Left lobe of liver (tissue), 2 donors: Measurements from ENCODE around the gene RMP24.

Experiments used
- ATAC-seq: fragments of 200-7000 bp; cut with Tn5 transposase; one replicate; pipeline ENCODE4 v1.9.1; 2020; ENCODE audit warnings: mild to moderate bottlenecking, moderate library complexity
- DNase-seq: peaks from one replicate; pipeline ENCODE4 v3.0.0-alpha.2; 2020; ENCODE audit warnings: low spot score
- donor health status: DM: no; HTN: no; CAD: no; lungs with moderate emphysema.
- donor health status: DM: no; HTN: yes; CAD: no.

Gene RMP24

DNA sequence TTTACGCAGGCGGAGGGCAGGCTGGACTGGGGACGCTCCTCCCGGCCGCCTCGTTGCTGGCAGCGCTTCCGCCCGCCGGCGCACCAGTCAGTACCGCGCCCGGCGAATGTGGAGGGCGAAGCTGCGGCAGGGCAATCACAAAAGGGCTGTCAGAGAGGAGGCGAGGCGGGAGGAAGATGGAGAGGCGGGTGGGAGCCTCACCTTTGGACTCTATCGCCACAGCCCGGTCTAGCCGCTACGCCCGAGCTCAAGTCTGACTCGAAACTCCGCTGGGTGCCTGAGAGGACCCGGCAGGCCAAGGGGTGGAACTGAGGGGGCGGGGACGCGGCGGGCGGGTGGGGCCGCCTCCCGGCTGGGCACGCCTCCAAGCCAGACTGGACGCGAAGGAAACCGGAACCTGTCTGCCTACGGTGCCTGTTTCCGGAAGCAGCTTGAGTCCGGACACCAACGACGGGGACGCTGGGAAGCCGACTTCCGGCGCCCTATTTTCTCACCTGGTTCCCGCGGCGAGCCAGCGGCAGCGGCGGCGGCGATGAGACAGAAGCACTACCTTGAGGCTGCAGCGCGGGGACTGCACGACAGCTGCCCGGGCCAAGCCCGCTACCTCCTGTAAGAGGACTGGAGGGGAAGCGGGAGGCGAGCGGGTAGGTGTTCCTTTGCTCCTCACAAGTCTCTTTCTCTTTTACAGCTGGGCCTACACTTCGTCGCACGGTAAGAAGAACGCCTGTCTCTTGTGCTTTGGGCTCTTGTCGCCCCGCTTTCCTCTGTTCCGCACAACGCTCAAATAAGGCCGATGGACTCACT lies at the start of gene RMP24:
Gene RMP24, plus strand, starts transcription at position 483 of the 804 bp plus-strand sequence.
- peak; percentile 97 for DNase-seq
- ATAC-seq: peak; percentile 94

DNA sequence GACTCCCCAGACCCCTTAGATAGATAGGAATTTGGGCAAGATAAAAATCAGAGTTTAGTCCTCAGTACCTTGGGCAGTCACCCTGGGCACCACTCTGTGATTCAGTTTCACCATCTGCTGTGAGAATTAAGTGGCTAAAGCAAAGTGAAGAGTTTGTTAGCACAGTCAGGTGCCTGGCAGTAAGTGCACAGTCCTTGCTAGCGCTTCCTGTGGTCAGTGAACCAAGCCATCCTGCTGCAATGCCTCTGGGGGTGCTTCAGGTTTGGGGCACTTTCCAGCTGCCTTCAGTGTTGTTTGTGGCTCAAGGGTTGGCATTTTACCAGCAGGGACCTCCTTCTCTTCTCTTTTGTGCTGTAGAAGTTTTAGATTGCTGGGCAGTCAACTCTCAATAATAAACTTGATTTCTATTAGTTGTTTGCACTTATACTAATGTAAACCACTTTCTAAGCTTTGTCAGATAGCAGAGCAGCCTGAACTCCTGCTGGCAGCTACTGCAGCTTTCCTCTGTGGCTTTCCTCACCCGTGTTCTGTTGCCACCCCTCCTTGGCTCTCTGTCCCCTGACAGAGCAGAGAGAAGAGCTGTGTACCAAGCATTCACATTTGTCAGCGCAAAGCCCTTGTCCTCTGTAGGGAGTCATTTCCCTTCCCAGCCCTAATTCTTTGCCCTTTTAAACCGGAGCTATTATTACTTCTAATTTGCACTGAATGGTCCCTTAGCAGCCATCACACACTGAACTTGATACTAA lies 48.4 kb upstream of the RMP24 start:
- ATAC-seq: no peak
- DNase-seq: no peak

DNA sequence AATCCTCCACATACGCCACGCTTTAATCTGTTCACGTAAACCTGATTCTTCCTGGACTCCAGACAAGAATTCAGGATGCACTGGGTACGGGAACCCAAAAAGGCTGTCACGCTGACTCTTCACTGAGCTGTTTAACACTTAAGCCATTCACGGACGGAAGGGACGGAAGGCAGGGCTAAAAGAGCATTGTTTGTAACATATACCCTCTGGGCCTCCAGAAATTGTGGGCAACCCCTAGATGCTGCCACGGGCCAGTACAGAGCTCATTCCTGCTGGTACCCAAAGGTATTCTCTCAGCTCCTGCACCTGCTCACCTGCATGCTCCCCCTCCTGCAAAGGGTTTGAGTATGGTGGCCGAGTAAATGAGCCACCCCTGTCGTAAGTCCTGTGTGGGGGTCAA lies 45.6 kb upstream of the RMP24 start:
- ATAC-seq (no peak), DNase-seq (no peak)

DNA sequence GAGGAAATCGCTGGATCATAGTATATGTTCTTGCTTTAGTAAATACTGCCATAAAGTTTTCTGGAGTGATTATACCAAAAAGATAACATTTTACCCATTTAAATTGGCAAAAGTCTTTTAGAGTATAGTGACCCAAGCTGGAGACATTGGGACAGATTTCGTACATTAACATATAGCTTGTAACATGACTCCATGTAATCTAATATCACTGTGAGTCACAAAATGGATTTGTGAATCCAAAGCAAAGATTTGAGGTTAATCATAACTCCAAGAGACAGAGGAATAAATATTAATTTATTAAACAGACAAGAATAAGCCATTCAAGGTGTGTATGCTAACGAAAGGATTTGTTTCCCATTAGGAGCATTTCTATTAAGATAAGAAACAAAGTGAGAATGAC lies 45.0 kb upstream of the RMP24 start:
- ATAC-seq: no peak
- no peak for DNase-seq

DNA sequence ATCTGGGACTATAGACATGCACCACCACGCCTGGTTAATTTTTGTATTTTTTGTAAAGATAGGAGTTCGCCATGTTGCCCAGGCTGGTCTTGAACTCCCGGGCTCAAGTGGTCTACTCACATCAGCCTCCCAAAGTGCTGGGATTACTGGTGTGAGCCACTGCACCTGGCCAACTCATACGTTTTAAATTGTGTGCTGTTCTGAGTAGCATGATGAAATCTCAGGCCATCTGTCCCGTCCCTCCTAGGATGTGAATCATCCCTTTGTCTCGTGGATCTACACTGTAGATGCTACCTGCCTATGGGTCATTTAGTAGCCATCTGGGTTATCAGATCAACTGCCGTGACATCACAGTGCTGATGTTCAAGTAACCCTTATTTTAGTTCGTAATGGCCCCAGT lies 38.5 kb upstream of the RMP24 start:
- ATAC-seq (no peak), DNase-seq (no peak)

DNA sequence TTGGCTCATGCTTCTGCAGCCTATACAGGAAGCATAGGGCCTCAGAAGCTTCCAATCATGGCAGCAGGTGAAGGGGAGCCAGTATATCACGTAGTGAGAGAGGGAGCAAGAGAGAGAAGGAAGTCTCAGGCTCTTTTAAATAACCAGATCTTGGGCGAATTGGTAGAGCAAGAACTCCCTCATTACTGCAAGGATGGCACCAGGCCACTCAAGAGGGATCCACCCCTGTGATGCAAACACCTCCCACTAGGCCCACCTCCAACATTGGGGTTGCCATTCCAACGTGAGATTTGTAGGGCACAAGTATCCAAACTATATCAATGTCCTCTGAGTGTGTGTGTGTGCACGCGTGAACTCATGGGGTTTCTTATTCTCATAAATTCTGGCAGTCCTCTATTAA lies 37.6 kb upstream of the RMP24 start:
- no peak for DNase-seq
- no peak for ATAC-seq

DNA sequence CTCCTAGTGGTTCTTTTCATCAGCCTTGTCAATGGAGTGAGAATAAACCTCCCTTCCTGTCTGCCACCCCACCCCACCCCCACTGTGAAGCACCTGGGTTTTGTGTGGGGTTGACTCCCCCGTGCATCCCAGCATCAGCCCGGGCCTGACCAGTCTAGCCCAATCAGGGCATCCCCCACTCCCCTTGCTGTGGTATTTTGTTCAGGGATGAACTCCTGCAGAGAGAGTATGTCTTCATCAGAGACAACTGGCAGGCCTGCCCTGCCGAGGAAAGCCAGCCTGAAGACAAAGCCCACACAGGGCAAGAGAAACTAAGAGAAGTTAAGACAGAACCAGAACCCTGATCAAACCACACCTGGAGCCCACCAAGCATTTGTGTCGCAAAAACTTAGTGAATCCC lies 36.7 kb upstream of the RMP24 start:
- no peak for DNase-seq
- ATAC-seq: no peak

DNA sequence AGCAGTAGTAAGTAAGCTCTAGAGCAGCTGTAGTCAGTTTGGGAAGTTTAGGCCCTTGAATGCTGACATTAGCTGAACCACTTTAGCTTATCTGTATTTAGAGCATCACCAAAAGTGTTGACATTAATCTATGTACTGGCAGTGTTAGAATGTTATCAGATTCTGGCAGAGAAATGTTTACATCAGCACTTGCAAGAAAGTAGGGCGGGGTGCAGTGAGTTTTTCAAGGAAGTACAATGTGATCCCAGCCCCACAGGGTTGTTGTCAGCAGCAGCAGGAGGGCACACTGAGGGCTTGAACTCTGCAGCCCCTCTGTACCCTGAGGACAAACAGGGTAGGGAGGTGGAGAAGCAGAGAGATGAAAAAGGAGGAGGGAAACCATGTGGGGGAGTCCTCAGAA lies 35.5 kb upstream of the RMP24 start:
- ATAC-seq (no peak), DNase-seq (no peak)

DNA sequence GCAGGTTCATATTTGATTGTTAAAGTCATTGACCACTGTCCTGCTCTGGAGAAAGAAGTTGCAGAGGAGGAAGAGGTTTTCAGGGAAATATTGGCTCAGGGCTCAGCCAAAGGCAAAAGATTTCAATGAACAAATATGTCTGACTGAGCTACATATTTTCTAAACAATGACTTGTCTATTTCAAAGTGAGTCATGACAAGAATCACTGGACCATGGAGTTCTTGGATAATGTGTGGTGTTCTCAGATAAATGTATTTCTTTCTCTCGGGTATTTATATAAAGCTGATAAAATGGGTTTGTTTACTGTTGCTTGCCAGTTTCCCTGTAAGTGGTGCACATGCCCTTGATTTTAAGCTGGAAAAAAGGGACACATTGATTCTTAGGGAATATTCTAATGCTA lies 34.3 kb upstream of the RMP24 start:
- no peak for DNase-seq
- ATAC-seq: no peak

DNA sequence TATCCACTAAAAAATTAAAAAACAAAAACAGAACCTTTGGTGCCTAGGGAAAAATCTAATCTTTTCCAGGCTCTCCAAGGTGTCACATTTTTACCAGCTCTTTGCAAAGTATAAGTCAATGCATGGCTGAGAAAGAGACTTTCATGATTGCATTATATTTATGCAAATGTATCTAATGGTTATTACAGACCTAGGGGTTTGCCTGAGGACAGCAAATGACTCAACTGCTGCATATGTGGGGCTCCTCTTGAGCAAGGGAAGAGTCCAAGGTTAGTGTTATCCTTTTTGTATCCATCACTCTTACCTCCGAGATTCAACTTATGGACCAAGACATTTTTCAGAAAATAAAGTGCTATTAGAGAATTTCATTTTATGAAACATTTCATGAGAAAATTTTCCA lies 33.9 kb upstream of the RMP24 start:
- ATAC-seq: no peak
- no peak for DNase-seq

DNA sequence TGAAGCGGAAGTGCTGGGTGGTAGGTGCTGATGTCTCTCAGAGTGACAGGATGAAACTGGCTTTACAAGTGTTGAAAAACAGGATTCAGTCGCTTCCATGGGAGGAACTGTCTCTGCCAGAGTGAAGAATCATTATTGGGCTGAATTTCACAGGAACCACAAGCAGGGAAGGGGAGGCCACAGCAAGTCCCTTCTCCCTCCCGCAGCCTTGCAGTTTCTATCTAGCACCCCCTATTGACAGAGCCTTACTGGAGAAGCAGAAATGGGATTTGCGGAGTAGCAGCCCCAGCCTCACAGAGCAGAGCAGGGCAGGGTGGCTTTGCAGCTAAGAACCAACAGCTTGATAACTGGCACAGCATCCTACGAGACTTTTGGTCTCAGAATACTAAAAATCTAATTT lies 33.3 kb upstream of the RMP24 start:
- ATAC-seq (no peak), DNase-seq (no peak)

DNA sequence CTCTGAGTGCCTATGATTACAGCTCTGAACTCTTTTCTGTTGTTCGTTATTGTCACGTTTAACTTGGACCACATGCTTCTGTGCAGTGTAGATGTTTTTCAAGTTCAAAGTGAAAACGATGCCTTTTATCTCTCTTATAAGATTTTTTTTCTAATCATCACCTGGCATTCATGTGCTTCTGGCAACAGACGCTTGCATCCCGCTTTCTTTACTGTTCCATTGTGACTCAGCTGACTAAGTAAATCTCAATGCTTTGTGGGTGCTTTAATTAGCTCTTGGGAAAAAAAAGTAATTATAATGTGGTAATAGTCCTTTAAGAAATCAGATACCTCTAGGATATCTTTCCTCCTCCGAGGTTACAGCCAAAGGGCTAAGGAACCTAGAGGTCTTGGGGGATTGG lies 31.2 kb upstream of the RMP24 start:
- DNase-seq (no peak), ATAC-seq (no peak)

DNA sequence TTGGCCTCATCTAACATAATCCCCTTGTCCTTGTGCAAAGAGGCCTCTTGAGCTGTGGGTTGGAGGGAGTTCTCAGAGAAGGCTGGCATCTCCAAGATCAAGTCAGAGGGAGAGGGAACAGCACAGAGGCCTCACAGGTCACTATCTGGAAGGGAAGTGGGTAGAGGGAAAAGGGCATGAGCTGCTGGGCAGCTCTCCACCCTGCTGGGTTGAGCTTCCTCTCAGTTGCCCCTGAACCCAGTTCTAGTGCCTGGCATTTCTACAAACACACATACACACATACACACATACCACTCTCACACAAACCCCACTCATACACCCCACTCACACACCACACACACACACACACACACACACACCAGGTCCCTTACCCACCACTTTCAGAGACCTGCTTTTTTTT lies 30.3 kb upstream of the RMP24 start:
- no peak for DNase-seq
- no peak for ATAC-seq

DNA sequence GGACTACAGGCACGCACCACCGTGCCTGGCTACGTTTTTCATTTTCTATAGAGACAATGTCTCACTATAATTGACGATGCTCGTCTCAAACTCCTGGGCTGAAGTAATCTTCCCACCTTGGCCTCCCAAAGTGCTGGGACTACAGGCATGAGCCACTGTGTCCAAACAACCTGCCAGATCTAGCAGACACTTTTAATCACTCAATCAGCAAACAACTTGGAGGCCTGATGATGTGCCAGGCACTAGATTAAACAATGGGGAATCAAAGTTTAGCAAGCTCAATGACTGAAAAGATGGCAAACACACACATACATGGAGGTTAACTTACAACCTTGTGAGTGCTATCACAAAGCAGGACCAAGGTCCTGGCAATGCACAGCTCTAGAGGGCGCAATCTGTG lies 29.8 kb upstream of the RMP24 start:
- DNase-seq (no peak), ATAC-seq (no peak)

DNA sequence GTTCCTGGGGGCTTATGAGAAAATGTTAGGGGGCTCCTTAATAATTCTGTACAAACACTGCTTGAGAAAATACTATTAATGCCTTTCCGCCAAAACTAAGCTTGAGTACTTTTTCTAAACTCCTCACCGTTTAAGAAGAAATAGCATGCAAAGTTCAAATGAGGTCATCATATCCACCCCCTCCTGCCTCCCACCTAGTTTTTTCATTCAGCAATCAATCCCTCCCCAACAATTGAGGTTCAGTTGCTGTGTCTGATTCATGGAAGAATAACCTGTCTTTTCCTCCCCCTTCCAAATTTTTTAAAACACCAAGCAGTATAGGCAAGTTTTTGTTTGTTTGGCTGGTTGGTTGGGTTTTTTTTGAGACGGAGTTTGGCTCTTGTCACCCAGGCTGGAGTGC lies 24.4 kb upstream of the RMP24 start:
- DNase-seq (no peak), ATAC-seq (no peak)

DNA sequence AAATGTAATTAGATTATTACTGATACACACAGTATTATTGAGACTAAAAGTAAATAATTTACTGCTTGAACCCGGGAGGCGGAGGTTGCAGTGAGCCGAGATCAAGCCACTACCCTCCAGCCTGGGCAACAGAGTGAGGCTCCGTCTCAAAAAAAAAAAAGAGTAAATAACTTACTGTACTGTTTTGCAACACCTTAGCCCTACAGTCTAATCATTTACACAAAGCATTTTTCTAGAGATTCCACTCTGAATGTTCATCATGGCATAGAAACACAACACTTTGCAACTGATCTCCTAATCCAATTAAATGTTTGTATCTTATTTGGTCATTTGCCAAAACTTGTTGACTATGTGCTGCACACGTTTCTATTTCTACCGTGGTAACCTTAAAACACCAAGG lies 23.4 kb upstream of the RMP24 start:
- ATAC-seq (no peak), DNase-seq (no peak)

DNA sequence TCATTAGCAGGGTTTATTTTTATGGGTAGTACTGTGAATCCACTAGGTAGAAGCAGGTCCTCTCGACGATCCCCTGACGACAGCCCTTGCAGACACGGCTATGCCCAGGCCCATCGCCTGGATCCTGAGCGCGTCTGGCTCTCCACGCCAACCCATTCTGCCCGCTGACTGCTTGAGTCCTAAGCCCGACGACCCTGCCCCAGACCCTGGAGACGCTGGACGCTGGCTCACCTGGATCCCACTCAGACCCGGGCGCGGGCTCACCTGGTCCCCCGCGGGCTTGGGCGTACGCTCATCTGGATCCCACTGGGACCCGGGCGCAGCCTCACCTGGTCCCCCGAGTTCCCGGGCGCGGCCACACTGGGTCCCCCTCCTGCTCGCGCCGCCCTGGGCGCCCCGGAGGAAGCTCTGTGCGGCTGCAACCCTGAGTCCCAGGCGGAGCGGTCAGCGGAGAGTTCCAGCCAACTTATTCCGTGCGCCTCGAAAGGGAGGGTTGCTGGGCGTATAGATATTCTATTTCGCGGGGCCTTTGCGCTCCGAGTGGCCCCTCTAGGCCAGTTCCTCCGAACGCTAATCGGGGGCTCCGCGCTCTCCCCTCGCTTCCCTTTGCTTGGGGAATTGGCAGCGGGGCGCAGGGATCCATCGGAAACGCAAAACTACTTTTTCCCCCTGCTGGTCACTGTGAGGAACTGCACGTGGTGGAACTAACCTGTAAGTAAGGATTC lies 22.4 kb upstream of the RMP24 start:
- peak; percentile 56 for DNase-seq

DNA sequence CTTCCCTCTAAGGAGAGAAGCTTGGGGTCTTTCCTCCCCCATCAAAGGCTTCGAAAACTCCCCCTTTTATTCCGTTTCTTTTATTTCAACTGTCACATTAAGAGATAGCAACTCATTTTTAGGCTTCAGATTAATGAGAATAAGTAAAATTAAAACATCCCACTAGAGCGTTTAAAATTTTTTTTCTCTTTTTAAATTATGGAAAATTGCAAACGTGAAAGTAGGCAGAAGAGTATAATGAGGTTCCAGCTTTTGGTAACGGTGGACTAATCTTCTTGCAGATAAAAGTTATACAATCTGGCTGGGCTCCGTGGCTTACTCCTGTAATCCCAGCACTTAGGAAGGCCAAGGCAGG lies 21.9 kb upstream of the RMP24 start:
- ATAC-seq (no peak), DNase-seq (no peak)

More for the DNA sequence above, 22.4 kb upstream of the RMP24 start:
- ATAC-seq: peak; percentile 97

DNA sequence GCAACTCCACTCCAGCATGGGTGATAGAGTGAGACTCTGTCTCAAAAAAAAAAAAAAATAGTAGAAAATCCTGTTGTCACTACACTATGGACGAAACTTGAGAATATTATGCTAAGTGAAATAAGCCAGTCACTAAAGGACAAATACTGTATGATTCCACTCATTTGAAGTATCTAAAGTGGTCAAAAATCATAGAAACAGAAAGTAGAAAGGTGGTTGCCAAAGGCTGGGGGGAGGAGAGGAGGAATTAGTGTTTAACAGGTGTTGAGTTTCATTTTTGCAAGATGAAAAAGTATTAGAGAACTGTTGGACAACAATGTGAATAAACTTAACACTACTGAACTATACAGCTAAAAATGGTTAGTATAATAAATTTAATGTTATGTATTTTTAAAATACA lies 18.8 kb upstream of the RMP24 start:
- DNase-seq: no peak
- ATAC-seq: no peak

DNA sequence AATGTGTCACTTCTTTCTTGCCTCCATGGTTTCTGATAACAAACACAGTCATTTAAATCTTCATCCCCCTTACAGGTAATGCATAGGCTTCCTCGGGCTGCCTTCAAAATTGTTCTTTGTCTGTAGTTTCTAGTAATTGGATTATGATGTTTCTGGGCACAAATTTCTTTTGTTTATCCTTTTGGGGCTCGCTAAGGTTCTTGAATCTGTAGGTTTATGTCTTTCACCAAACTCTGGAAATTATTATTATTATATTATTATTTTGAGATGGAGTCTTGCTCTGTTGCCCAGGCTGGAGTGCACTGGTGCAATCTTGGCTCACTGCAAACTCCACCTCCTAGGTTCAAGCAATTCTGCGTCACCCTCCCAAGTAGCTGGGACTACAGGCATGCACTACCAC lies 16.3 kb upstream of the RMP24 start:
- ATAC-seq (no peak), DNase-seq (no peak)

DNA sequence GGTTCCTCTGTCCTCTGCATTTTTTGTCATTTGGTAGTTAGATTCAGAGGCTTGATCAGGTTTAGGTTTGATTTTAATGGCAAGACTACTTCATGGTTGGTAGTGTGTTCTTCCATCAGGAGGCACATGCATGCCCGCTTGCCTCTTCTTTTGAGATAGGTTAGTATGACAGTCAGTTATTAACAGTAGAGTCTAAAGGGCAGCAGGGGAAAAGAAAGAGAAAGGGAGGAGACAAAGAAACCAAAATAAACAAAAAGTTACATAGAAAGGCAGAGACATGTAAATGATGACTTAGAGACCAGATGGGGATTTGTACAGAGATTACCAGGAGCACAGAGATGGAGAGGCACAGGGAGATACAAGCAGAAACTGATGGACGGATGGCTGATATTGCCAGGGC lies 10.2 kb upstream of the RMP24 start:
- ATAC-seq (no peak), DNase-seq (no peak)

DNA sequence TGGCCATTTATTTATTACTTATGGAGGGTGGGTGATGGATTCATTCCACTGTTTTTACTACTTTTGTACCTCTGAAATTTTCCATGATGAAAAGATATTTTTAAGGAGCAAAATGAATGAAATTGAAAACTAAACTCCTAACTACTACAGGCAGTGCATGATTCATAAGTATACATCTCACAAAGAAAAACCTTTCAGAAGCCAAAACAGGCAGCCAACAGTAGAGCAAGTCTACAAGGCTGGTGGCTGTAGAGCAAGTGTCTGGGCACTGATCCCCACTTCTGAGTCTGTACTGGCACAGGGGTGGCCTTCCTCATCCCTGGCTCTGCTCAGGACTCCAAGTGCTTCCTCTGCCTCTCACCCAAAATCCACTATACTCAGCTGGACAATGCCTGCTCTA lies 8.2 kb upstream of the RMP24 start:
- no peak for ATAC-seq

More for the DNA sequence above, 8.2 kb upstream of the RMP24 start:
- DNase-seq: no peak
